Mesenteric fat pad (tissue), 1 donor: Measurements from ENCODE around the gene INTS2. TPM values are rescaled to one million over a fixed set of nuclear protein-coding genes. Genes with fewer than 3 reads are reported as not detected.
"Not testable (repeated sequence)": the region's sequence is repeated elsewhere in the genome, so short reads cannot be mapped to it uniquely, and the experiment has no call there.

Experiments used
- DNase-seq: peaks from one replicate; pipeline ENCODE4 v3.0.0-alpha.2; 2020; ENCODE audit warnings: low spot score
- total RNA-seq: library from RNA; stranded (reverse); fragmentation: NEBNext Ultra II Directional; extraction: Animal tissue kit (Norgen Biotek cat#: 25700); gene quantifications from one replicate; pipeline ENCODE4 v1.2.1, GENCODE V29; 2021
- donor health status: DM: yes; HTN: yes; CAD: no.

The INTS2 gene
- total RNA-seq, 1 donor from 2014 or later, result 11.9 TPM

DNA sequence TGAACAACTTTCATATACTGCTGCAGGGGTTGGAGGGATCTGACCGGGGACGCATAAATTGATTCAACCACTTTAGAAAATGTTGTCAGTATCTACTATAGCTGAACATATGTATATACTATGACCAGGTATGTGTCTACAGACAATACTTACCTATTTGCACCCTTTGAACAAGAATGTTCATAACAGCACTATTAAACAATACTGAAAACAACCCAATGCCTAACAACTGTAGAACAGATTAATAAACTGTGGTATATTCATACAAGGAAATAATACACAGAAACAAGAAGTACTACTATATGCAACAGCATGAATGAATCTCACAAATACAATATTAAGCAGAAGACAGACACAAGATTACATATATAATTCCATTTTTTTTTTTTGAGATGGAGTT is 74.9 kb downstream of the INTS2 start:
- no peak for DNase-seq

DNA sequence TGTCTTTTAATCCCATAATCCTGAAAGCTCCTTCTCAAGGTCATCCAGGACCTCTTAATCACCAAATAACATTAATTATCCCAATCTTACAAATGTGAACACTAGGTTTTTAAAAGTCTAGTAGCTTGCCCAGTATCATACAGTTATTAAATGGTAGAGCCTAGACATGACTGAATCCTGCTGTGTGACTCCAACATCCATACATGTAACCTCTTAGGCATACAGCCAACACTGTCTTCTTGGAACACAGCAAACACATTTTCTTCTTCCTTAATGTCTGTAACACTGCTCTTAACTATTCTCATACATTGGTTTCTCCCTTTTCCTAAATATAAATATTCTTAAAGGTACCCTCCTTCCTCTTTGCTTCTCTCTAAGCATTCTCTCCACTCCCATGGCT is 78.1 kb downstream of the INTS2 start:
- no peak for DNase-seq

DNA sequence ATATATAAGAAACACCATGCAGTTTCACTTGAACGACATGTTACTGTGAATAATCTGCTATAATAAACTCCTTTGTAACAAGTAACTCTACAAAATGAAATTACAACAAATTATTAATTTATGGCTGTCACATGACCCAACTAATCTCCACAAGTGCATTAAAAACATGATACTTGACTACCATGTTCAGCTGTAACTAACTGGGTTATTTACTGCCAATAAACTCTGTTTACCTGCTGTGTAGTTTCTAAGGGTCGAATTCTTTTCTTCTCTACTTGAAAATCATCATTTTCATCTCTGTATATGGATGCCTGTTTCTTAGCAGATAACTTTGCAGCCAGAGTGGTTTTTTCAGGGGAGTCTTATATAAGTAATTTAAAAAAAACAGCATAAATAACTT is 78.9 kb downstream of the INTS2 start:
- no peak for DNase-seq

GRCh38 chr17:61848247-61848646 is 79.5 kb downstream of the INTS2 start:
- DNase-seq, result no peak

DNA sequence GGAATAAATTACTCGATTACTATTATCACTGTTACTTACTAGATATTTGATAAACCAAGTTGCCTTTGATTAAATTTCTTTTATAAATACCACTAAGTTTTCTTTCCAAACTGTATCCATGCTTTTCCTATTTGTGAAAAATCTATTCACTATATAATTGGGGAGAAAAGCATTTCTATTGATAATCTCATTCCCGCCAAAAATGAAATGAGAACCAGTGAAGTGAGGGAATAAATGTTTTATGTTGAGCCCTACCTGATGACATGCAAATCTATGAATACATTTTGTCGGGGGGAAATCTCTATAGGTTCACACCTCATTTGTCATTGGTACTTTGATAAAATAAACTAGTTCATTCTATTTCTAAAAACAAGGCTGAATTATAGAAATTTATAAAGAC is 80.1 kb downstream of the INTS2 start:
- no peak for DNase-seq

DNA sequence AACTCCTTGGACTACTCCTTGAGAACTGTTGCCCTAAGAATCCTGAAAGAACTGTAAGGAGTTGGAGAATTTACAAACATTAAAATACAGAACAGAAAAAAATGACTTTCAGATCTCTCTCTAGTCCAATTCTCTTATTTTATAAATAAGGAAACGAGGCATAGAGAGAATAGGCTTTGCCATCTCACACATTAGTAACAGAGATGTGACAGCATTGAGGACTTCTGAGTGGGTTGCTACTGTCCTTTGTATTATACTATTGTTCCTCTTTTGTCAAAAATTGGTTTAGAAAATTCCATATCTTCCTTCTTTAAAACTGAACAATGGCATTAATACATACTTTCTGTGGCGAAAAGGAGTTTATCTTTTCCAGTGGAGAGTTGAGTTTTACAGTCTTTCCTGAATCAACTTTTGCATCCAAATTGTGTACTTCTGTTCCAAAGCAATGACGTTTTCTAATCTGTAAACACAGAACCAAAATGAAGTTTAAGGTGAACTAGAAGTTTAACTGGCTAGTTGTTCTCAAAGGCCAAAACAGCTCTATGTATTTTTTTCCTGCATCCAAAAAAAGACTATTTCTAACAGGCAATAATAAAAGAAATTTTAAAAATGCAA is 80.9 kb downstream of the INTS2 start:
- no peak for DNase-seq

- no peak for DNase-seq
Observed at GRCh38 chr17:61846088-61846487, 81.7 kb downstream of the INTS2 start.

DNA sequence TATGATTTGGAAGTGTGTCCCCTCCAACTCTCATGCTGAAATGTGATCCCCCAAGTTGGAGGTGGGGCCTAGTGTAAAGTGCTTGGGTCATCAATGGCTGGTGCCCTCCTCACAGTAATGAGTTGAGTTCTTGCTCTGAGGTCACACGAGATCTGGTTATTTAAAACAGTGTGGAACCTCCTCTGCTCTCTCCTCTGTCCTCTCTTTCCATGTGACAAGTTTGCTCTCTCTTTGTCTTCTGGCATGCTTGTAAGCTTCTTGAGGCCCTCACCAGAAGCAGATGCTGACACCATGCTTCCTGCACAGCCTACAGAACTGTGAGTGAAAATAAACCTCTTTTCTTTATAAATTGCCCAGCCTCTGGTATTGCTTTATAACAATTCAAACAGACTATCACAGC is 84.3 kb downstream of the INTS2 start:
- DNase-seq, result no peak

DNA sequence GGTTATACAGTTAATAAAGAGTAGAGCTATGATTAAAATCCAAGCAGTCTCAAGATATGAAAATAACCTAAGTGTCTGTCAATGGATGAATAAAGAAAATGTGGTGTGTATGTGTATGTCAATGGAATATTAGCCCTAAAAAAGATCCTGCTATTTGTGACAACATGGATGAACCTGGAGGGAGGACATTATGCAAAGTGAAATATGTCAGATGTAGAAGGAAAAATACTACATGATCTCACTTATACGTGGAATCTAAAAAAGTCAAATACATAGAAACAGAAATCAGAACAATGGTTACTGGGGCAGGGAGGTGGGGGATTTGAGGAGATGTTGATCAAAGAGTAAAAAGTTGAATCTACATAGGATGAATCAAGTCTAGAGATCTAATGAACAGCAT is 84.9 kb downstream of the INTS2 start:
- no peak for DNase-seq

GRCh38 chr17:61839300-61839786 is 88.4 kb downstream of the INTS2 start:
- DNase-seq, result no peak

DNA sequence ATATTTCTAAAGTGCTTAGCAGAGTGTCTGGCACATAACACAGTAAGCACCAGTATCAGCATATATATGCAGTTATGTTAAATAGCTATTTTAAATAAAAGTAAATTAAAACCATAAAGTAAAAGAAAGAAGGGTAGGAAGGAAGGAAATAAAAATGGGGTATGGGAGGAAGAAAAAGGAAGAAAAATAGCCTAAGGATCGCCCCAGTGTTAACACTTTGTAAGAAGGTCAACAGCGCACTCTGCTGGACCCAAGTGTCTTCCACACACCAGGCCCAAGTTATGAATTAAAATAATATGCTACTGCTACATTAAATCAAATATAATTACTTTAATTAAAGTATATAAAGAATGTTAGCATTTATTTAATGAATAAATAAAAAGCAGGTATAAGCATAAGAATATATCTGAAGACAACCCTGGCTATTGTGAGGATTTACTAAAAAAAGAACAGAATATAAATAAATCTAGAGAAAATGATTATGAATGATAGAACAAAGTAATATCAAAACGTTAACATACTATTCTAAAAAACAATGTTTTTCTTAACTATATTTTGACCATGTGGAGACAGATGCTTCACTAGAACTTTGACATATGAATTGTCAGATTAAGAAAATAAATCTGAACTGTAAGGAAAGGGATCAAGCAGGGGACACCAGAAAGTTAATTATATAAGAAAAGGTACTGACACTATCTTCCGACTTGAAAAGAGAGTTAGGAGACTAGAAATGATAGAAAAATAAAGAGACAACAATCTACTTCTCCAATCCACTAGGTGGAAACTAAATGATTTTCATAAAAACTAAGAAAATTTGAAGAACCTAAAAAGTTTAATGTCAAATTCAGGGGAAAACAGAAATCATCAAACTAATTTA is 90.4 kb downstream of the INTS2 start:
- no peak for DNase-seq

- DNase-seq, result no peak
Observed at GRCh38 chr17:61836266-61837174, 91.3 kb downstream of the INTS2 start.

GRCh38 chr17:61835606-61836005 is 92.2 kb downstream of the INTS2 start:
- DNase-seq, result no peak

GRCh38 chr17:61834610-61835009 is 93.2 kb downstream of the INTS2 start:
- no peak for DNase-seq

- no peak for DNase-seq
Observed at GRCh38 chr17:61833536-61834193, 94.1 kb downstream of the INTS2 start.

DNA sequence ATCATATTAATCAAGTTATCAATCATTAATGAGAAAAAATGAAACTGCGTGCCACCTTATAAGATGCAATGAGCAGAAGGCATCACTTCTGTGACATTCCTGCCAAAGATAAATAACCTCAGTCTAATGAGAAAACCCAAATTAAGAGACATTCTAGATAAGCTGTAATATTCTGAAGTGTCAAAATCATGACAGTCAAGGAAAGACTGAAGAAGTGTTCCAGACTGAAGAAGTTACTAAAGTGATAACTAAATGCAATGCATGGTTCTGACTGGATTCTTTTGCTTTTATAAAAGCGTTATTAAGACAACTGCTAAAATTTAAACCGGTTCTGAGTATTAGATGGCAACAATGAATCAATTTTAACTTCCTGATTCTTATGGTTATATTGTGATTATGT is 95.3 kb downstream of the INTS2 start:
- no peak for DNase-seq

DNA sequence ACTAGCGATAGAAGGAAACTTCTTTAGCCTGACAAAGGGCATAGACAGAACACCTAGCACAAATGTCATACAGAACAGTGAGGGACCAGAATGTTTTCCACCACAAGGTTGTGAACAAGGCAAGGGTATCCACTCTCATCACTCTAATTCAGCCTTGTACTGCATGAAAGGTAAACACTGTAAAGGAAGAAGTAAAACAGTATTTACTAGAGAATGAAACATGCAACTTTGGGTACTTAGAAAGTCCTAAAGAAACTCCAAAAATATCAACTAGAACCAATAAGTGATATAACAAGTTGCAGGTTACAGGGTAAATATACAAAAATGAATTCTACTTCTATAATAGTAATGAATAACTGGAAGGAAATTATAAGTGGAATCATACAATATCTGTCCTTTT is 96.7 kb downstream of the INTS2 start:
- no peak for DNase-seq

- no peak for DNase-seq
Observed at GRCh38 chr17:61828694-61829093, 99.1 kb downstream of the INTS2 start.

- no peak for DNase-seq
Observed at GRCh38 chr17:61827649-61828395, 100.0 kb downstream of the INTS2 start.

- not testable (repeated sequence) for DNase-seq
Observed at GRCh38 chr17:61826866-61827265, 100.9 kb downstream of the INTS2 start.
